Measurements from ENCODE around the gene NR6A1. TPM values are rescaled to one million over a fixed set of nuclear protein-coding genes. Genes with fewer than 3 reads are reported as not detected.

NR6A1 gene
- total RNA-seq, 1 experiment from 2014 or later, result 99.3 TPM

GRCh38 chr9:124629600-124629999 is 141.5 kb downstream of the NR6A1 start:
- Histone ChIP-seq H3K4me2 (ENCODE audit: insufficient read depth, insufficient read length, low read length) (no peak overlapping the region), H3K18ac (ENCODE audit: insufficient read length, low read depth, low read length) (no peak overlapping the region)
- no peak for DNase-seq

More at GRCh38 chr9:124629600-124629999, 141.5 kb downstream of the NR6A1 start:
- Histone ChIP-seq H4K8ac (replicated peaks; ENCODE audit: insufficient read length, low read depth, low read length) (no peak overlapping the region), H2BK12ac (ENCODE audit: insufficient read length, low read depth, low read length) (no peak overlapping the region), H4K5ac (ENCODE audit: insufficient read length, low read depth, low read length) (no peak overlapping the region), H2BK15ac (ENCODE audit: low read depth, low read length) (no peak overlapping the region), H3T11ph (ENCODE audit: low read length) (no peak overlapping the region), H3K79me2 (ENCODE audit: insufficient read depth, low read length) (no peaks in the 10 kb centered on the region), H3K23ac (ENCODE audit: insufficient read length, low read depth, low read length) (no peak overlapping the region), H3K14ac (ENCODE audit: insufficient read depth, low read length) (no peak overlapping the region), H3K79me1 (ENCODE audit: insufficient read depth, low read depth, low read length, poor library complexity, severe bottlenecking) (no peaks in the 10 kb centered on the region), H2BK5ac (ENCODE audit: insufficient read length, low read length) (no peak overlapping the region), H3K4me1 (ENCODE audit: insufficient read depth, low read length) (no peaks in the 10 kb centered on the region), H3K27ac (ENCODE audit: insufficient read length, low read depth, low read length) (no peak overlapping the region), H3K56ac (ENCODE audit: insufficient read length, low read depth, low read length) (no peak overlapping the region), H2AK5ac (ENCODE audit: insufficient read length, low read length) (no peak overlapping the region), H4K20me1 (ENCODE audit: control insufficient read depth, insufficient read depth, insufficient read length) (no peaks in the 10 kb centered on the region), H3K23me2 (ENCODE audit: insufficient read length, low read depth, low read length, poor library complexity, severe bottlenecking) (no peaks in the 10 kb centered on the region), H2BK120ac (ENCODE audit: low read depth, low read length, poor library complexity, severe bottlenecking) (no peak overlapping the region), H3K4ac (ENCODE audit: low read depth, low read length) (no peak overlapping the region), H4K91ac (ENCODE audit: insufficient read length, low read depth, low read length) (no peak overlapping the region), H3K9ac (ENCODE audit: extremely low read depth, insufficient read length, low read length) (no peak overlapping the region), H2BK20ac (ENCODE audit: low read depth, low read length, poor library complexity, severe bottlenecking) (no peak overlapping the region), H3K27me3 (ENCODE audit: insufficient read depth, low read length) (no peaks in the 10 kb centered on the region), H2AFZ (ENCODE audit: low read length) (no peak overlapping the region), H3K9me3 (ENCODE audit: control insufficient read depth, low read depth, low read length) (no peaks in the 10 kb centered on the region)
- Mint-ChIP-seq H3K27me3 (ENCODE audit: low read depth) (no peaks in the 10 kb centered on the region), H3K9me3 (no peaks in the 10 kb centered on the region), H3K4me3 (no peak overlapping the region), H3K36me3 (ENCODE audit: insufficient read depth in 1 of 3, low read depth in 3 of 3) (no peaks in the 10 kb centered on the region; a peak in 3 of 7 replicates), H3K4me1 (peaks cover 0 to 2% of the 10 kb centered on the region in 2 experiments; a peak in 1 of 4 replicates), H3K27ac (no peak overlapping the region; a peak in 1 of 7 replicates)
- no peak for TF ChIP-seq CTCF (conservative IDR thresholded peaks at IDR 0.05)
- no CpG with 5 or more reads among the region's 2 CpGs for WGBS (ENCODE audit: extremely low coverage, insufficient read length, low lambda C conversion rate)

Measured in H9 (cell line).